AG09309 (cell line): Measurements from ENCODE around the gene CDKN1C.

Source experiments
- DNase-seq: peaks from one replicate; pipeline ENCODE4 v3.0.0-alpha.2; 2010; ENCODE audit warnings: low read depth
- H3K4me3 ChIP-seq: 2 replicates; pipeline ENCODE4 v1.5.1; 2011; ENCODE audit warnings: mild to moderate bottlenecking, low read depth, low read length, moderate library complexity; ENCODE audit not compliant: control insufficient read depth
- TF ChIP-seq, protein P1 (sequence below): IDR thresholded peaks from 2 replicates; pipeline ENCODE4 v1.5.1; 2011; ENCODE audit warnings: mild to moderate bottlenecking, low read depth, low read length, inconsistent platforms; ENCODE audit not compliant: insufficient read depth, control insufficient read depth; ENCODE audit errors: missing control alignments

Gene CDKN1C

DNA sequence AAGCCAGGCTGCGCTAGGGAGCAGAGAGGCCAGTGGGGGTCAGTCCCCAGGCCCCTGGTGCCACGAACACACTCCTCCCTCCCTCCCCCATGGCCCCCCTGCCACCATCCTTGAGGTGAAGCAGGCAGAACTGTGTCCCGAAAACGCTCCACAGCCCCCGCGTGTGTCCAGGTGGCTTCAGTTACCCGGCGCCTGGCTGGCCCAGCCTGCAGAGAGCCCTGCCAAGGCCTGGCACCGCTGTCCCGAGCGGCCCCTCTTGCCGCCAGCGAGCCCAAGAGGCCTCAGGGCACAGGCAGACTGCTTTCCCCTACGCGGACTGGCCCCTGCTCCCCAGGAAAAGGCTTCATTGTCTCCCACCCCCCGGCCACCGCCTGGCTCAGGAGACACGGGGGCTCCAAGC lies 27.7 kb downstream of the CDKN1C start:
- no peak for DNase-seq
- no peak overlapping the region for H3K4me3 ChIP-seq
- TF ChIP-seq, protein P1, sequence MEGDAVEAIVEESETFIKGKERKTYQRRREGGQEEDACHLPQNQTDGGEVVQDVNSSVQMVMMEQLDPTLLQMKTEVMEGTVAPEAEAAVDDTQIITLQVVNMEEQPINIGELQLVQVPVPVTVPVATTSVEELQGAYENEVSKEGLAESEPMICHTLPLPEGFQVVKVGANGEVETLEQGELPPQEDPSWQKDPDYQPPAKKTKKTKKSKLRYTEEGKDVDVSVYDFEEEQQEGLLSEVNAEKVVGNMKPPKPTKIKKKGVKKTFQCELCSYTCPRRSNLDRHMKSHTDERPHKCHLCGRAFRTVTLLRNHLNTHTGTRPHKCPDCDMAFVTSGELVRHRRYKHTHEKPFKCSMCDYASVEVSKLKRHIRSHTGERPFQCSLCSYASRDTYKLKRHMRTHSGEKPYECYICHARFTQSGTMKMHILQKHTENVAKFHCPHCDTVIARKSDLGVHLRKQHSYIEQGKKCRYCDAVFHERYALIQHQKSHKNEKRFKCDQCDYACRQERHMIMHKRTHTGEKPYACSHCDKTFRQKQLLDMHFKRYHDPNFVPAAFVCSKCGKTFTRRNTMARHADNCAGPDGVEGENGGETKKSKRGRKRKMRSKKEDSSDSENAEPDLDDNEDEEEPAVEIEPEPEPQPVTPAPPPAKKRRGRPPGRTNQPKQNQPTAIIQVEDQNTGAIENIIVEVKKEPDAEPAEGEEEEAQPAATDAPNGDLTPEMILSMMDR: no peak

DNA sequence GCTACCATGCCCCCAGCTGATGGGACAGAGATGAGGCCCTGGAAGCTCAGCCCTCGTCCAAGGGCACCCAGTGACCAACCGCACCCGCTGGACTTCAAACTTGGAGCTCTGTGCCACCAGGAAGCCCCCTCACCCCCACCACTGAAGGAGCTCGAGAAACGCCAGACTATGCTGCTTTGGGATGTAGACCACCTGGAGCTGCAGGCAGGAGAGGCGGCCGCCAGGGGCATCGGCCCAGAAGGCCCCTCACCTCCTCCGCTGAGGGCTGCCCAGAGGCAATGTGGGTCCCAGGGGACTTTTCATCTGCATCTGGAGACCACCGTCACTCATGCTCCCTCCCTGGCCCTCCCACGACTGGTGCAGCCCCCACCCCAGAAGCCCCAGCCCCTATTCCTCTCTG lies 28.3 kb downstream of the CDKN1C start:
- TF ChIP-seq, protein P1: no peak
- no peak for DNase-seq
- H3K4me3 ChIP-seq: no peak overlapping the region

DNA sequence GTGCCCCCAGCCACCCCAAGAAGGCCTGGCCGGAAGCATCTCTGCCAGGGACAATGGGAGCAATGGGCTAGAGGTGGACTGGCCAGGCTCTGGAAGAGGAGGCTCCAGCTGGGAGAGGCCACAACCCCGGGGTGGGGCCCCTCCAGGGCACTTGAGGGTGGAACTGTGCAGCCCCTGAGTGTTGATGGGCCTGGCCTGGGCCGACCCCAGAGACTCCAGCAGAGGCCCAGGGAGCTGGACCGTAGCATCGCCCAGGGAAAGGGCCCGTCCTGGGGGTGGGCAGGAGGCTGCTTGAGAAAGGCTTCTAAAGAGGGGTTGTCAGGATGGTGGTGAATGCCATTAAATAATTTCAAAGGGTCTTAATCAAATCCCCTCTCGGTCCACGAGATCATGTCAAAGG lies 30.4 kb downstream of the CDKN1C start:
- TF ChIP-seq, protein P1: no peak
- no peak for DNase-seq
- no peak overlapping the region for H3K4me3 ChIP-seq

DNA sequence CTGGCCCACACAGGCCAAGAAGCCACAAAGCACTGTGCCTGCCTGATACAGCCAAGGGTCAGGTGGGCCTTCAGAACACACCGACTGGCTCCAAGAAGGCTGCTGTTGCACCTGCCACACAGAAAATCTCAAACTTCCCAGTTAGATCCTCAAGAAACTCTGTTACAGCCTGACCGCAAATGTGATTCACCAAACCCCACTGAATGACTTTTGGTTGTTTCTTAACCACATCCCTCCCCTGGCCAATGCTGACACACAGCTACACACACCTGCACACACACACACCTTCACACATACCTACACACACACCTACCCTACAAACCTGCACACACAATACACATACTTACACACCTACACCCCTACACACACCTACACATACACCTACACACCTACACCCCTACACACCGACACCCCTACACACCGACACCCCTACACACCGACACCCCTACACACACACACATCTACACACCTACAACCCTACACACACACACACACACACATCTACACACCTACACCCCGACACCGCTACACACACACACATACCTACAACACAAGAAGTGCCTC lies 31.5 kb downstream of the CDKN1C start:
- H3K4me3 ChIP-seq: no peak overlapping the region
- TF ChIP-seq, protein P1: no peak
- DNase-seq: no peak

DNA sequence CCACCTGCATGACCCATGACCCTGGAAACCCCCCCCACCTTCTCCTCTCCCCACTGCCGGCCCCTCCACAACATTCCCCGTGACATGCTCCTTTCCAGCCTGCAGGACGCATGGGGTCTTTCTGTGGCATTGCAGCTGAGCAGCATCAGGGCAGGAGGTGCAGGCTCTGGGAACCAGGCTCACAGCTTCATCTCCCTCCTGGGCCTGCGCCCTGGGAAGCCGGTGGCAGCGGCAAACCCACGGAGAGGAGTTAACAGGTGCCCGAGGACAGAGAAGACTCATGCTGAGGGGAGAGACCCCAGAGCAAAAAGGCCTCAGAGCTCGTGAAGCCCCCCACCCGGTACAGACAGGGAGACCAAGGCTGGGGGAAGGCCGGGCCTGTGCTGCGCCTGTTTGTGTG lies 32.2 kb downstream of the CDKN1C start:
- TF ChIP-seq, protein P1: no peak
- DNase-seq: no peak
- no peak overlapping the region for H3K4me3 ChIP-seq

DNA sequence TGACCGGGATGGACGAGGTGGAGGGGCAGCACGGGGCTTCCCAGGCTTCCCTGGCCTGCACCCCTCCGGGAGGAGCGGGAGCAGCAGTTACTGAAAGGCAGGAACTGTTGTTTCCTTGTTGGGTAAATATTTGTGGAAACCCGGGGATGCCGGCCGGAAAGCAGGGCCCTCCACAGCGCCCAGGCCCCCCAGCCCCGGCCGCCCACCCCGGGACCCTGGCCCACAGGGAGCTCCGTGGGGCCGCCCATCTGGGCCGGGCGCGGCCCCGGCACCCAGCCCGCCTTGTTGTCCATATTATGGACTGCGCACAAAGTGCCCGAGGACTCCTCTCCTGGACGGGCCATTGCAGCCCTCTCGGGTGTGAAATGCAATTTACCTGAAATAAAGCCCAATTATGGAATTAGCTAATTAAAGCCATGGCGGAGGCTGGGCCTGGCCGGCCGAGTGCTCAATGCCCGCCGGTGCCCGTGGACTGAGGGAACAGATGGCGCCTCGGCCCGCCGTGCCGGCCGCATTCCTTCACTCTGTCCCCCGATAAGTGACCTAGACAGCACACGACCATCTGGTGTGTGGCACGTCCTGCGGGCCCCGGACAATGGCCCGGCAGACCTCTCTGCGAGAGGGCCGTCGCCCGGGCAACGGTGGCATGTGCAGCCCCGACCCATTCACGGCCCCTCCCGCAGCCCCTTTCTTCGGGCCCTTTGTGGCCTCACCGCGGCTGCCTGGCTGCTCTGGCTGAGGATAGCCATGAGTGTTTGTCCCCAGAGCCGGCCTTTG lies 35.4 kb downstream of the CDKN1C start:
- no peak overlapping the region for H3K4me3 ChIP-seq
- DNase-seq: no peak
- TF ChIP-seq, protein P1: no peak
